Heart left ventricle (tissue), 13 donors: ENCODE results near the gene TVP23A.

Experiments used
- CTCF ChIP-seq, 12 donors: fragments of 200-600 bp; sonication (generic) in 4 of 12; IDR thresholded peaks; one replicate each; pipeline versions ENCODE4 v1.5.0 to v1.8.0; 2018 to 2022; ENCODE audit warnings: antibody characterized with exemption in 12 of 12, mild to moderate bottlenecking in 5 of 12
- POLR2A ChIP-seq, 2 donors: fragments of 450-650 bp; IDR thresholded peaks; one replicate each; pipeline ENCODE4 v1.6.1; 2017; ENCODE audit warnings: antibody characterized with exemption in 2 of 2, mild to moderate bottlenecking in 2 of 2, moderate library complexity in 2 of 2
- donor health status: ischemic (EF 13 %, LVEDD 7.1; RV severe dilation, severe dysfunction).
- donor health status: DM: no; HTN: yes; CAD: no.
- donor health status: DM: no; HTN: no; CAD: no.
- donor health status: ischemic (EF 25% LVEDD 6.9; RV normal size, moderate dysfunction).
- donor health status: ischemic (EF 25% LVEDD 5.7; RV mildly dilated, moderate dysfunction).
- donor health status: ischemic (EF 35%, LVEDD 5.7; RV mildly dilated, moderate dysfunction).
- donor health status: nonischemic (EF 11% LVEDD 7.7; RV severe dilation, severe dysfunction).
- donor health status: DM: yes; HTN: yes; CAD: no.
- donor health status: PGD.
- donor health status: ischemic (EF 29% LVEDD 5.4; RV normal size, mild dysfunction).
- donor health status: nonischemic (EF 23%, LVEDD 6.1; RV moderate dilation, normal function).

GRCh38 chr16:10851512-10851911 lies 32.9 kb upstream of the TVP23A start:
- TF ChIP-seq CTCF (IDR thresholded peaks at IDR 0.05) (no peak), POLR2A (IDR thresholded peaks at IDR 0.05) (no peak)
